Measurements from ENCODE around the gene RNU6-9. TPM values are rescaled to one million over a fixed set of nuclear protein-coding genes. Genes with fewer than 3 reads are reported as not detected.

The RNU6-9 gene
- total and polyA plus RNA-seq, 2 experiments from 2014 or later: not detected

GRCh38 chr19:936175-936546, 42.9 kb downstream of the RNU6-9 start:
- H3K9me3 ChIP-seq (ENCODE audit: low read depth): no peaks in the 10 kb centered on the region
- no peak overlapping the region for H3K4me3 ChIP-seq
- H3K79me2 ChIP-seq (ENCODE audit: insufficient read depth): peaks cover 84% of the 10 kb centered on the region
- no peaks in the 10 kb centered on the region; the same call in 1 of the 2 replicates for H3K36me3 ChIP-seq (ENCODE audit: low read depth)
- H3K9me2 ChIP-seq (ENCODE audit: insufficient read depth): no peaks in the 10 kb centered on the region
- H4K20me1 ChIP-seq (ENCODE audit: insufficient read depth): no peaks in the 10 kb centered on the region
- H3K4me1 ChIP-seq (ENCODE audit: insufficient read depth): peaks cover 27% of the 10 kb centered on the region
- in situ Hi-C loops (cut with MboI): no loop called here
- TF ChIP-seq EZH2phosphoT487 (IDR thresholded peaks at IDR 0.05; ENCODE audit: insufficient read depth, low read depth) (no peak), EZH2 (IDR thresholded peaks at IDR 0.05; ENCODE audit: insufficient read depth, poor library complexity, severe bottlenecking) (no peak)
- H2AFZ ChIP-seq: no peak overlapping the region
- no peaks in the 10 kb centered on the region for H3F3A ChIP-seq (ENCODE audit: insufficient read depth)
- H3K27me3 ChIP-seq (replicated peaks; ENCODE audit: insufficient read depth): no peaks in the 10 kb centered on the region
- H3K27ac ChIP-seq: no peak overlapping the region
- no peak overlapping the region for H3K9ac ChIP-seq
- WGBS, 2 experiments (ENCODE audit: low coverage in 1 of 2, low lambda C conversion rate in 2 of 2, missing lambda C conversion rate in 2 of 2): 96 to 99% methylated on average over 10 of the region's 10 CpGs
- H3K4me2 ChIP-seq (ENCODE audit: unreplicated experiment): no peak overlapping the region
- DNase-seq: no peak

- H2AFZ ChIP-seq: no peak overlapping the region
- H3K4me3 ChIP-seq: no peak overlapping the region
- H4K20me1 ChIP-seq (ENCODE audit: insufficient read depth): no peaks in the 10 kb centered on the region
- H3K9me2 ChIP-seq (ENCODE audit: insufficient read depth): no peaks in the 10 kb centered on the region
- H3K9ac ChIP-seq: no peak overlapping the region
- H3K36me3 ChIP-seq (ENCODE audit: low read depth): no peaks in the 10 kb centered on the region; the same call in 1 of the 2 replicates
- peaks cover 27% of the 10 kb centered on the region for H3K4me1 ChIP-seq (ENCODE audit: insufficient read depth)
- H3K27ac ChIP-seq: no peak overlapping the region
- in situ Hi-C loops (cut with MboI): no loop called here
- DNase-seq: no peak
- H3K4me2 ChIP-seq (ENCODE audit: unreplicated experiment): no peak overlapping the region
- no peak for TF ChIP-seq EZH2phosphoT487 (IDR thresholded peaks at IDR 0.05; ENCODE audit: insufficient read depth, low read depth)
- TF ChIP-seq EZH2 (IDR thresholded peaks at IDR 0.05; ENCODE audit: insufficient read depth, poor library complexity, severe bottlenecking): no peak
- no peaks in the 10 kb centered on the region for H3F3A ChIP-seq (ENCODE audit: insufficient read depth)
- H3K27me3 ChIP-seq (replicated peaks; ENCODE audit: insufficient read depth): no peaks in the 10 kb centered on the region
- H3K9me3 ChIP-seq (ENCODE audit: low read depth): no peaks in the 10 kb centered on the region
- peaks cover 91% of the 10 kb centered on the region for H3K79me2 ChIP-seq (ENCODE audit: insufficient read depth)
- 99% methylated on average over 16 of the region's 16 CpGs for WGBS, 2 experiments (ENCODE audit: low coverage in 1 of 2, low lambda C conversion rate in 2 of 2, missing lambda C conversion rate in 2 of 2)
These were observed 44.0 kb downstream of the RNU6-9 start for GRCh38 chr19:937259-937694.

- Histone ChIP-seq H3K27me3 (replicated peaks; ENCODE audit: insufficient read depth) (no peaks in the 10 kb centered on the region), H3K4me2 (ENCODE audit: unreplicated experiment) (no peak overlapping the region), H3K79me2 (ENCODE audit: insufficient read depth) (peaks cover 100% of the 10 kb centered on the region), H3K4me1 (ENCODE audit: insufficient read depth) (peaks cover 18% of the 10 kb centered on the region), H3K27ac (no peak overlapping the region), H3K9me2 (ENCODE audit: insufficient read depth) (no peaks in the 10 kb centered on the region), H3K4me3 (no peak overlapping the region), H3K36me3 (ENCODE audit: low read depth) (no peaks in the 10 kb centered on the region; the same call in 1 of the 2 replicates), H3K9ac (no peak overlapping the region), H3F3A (ENCODE audit: insufficient read depth) (no peaks in the 10 kb centered on the region), H4K20me1 (ENCODE audit: insufficient read depth) (no peaks in the 10 kb centered on the region), H2AFZ (no peak overlapping the region), H3K9me3 (ENCODE audit: low read depth) (no peaks in the 10 kb centered on the region)
- TF ChIP-seq EZH2 (IDR thresholded peaks at IDR 0.05; ENCODE audit: insufficient read depth, poor library complexity, severe bottlenecking) (no peak), EZH2phosphoT487 (IDR thresholded peaks at IDR 0.05; ENCODE audit: insufficient read depth, low read depth) (no peak)
- in situ Hi-C loops (cut with MboI): no loop called here
- WGBS, 2 experiments (ENCODE audit: low coverage in 1 of 2, low lambda C conversion rate in 2 of 2, missing lambda C conversion rate in 2 of 2): 96 to 98% methylated on average over 23 of the region's 23 CpGs
- DNase-seq: no peak
These were observed 45.1 kb downstream of the RNU6-9 start for GRCh38 chr19:938233-938923.

- H3K4me2 ChIP-seq (ENCODE audit: unreplicated experiment): no peak overlapping the region
- no peaks in the 10 kb centered on the region for H3K9me3 ChIP-seq (ENCODE audit: low read depth)
- no peak overlapping the region for H3K4me3 ChIP-seq
- no peak for DNase-seq
- no peaks in the 10 kb centered on the region for H3F3A ChIP-seq (ENCODE audit: insufficient read depth)
- no peaks in the 10 kb centered on the region for H3K9me2 ChIP-seq (ENCODE audit: insufficient read depth)
- no peaks in the 10 kb centered on the region for H4K20me1 ChIP-seq (ENCODE audit: insufficient read depth)
- H3K27me3 ChIP-seq (replicated peaks; ENCODE audit: insufficient read depth): no peaks in the 10 kb centered on the region
- in situ Hi-C loops (cut with MboI): no loop called here
- H3K9ac ChIP-seq: no peak overlapping the region
- peaks cover 10% of the 10 kb centered on the region; the same call in 1 of the 2 replicates for H3K4me1 ChIP-seq (ENCODE audit: insufficient read depth)
- peaks cover 100% of the 10 kb centered on the region for H3K79me2 ChIP-seq (ENCODE audit: insufficient read depth)
- TF ChIP-seq EZH2phosphoT487 (IDR thresholded peaks at IDR 0.05; ENCODE audit: insufficient read depth, low read depth): no peak
- TF ChIP-seq EZH2 (IDR thresholded peaks at IDR 0.05; ENCODE audit: insufficient read depth, poor library complexity, severe bottlenecking): no peak
- no peak overlapping the region for H3K27ac ChIP-seq
- H2AFZ ChIP-seq: no peak overlapping the region
- 91 to 92% methylated on average over 22 of the region's 22 CpGs for WGBS, 2 experiments (ENCODE audit: low coverage in 1 of 2, low lambda C conversion rate in 2 of 2, missing lambda C conversion rate in 2 of 2)
- H3K36me3 ChIP-seq (ENCODE audit: low read depth): no peaks in the 10 kb centered on the region; the same call in 1 of the 2 replicates
These were observed 46.2 kb downstream of the RNU6-9 start for GRCh38 chr19:939439-939838.
